Measurements from ENCODE around the gene TNFSF8. TPM values are rescaled to one million over a fixed set of nuclear protein-coding genes. Genes with fewer than 3 reads are reported as not detected.

The TNFSF8 gene
- total RNA-seq, 1 experiment from 2014 or later, result not detected

- H3K9me3 Mint-ChIP-seq (ENCODE audit: low read depth, unreplicated experiment), result peaks cover 6% of the 10 kb centered on the region
- H3K4me3 Mint-ChIP-seq (ENCODE audit: low read depth, unreplicated experiment), result no peak overlapping the region
- no TSS peak for BruUV-seq (replicated peaks)
- intact Hi-C loops (cut with micrococcal nuclease; ENCODE audit: unreplicated experiment), result no loop called here
- H3K36me3 Mint-ChIP-seq (ENCODE audit: insufficient read depth, unreplicated experiment), result peaks cover 13% of the 10 kb centered on the region
- CTCF ChIA-PET, result no interaction called here
- no peak for DNase-seq
- no peak overlapping the region for H3K27ac Mint-ChIP-seq (ENCODE audit: unreplicated experiment)
- H3K4me1 Mint-ChIP-seq (ENCODE audit: low read depth, unreplicated experiment), result peaks cover 37% of the 10 kb centered on the region
- TF ChIP-seq, protein P1, sequence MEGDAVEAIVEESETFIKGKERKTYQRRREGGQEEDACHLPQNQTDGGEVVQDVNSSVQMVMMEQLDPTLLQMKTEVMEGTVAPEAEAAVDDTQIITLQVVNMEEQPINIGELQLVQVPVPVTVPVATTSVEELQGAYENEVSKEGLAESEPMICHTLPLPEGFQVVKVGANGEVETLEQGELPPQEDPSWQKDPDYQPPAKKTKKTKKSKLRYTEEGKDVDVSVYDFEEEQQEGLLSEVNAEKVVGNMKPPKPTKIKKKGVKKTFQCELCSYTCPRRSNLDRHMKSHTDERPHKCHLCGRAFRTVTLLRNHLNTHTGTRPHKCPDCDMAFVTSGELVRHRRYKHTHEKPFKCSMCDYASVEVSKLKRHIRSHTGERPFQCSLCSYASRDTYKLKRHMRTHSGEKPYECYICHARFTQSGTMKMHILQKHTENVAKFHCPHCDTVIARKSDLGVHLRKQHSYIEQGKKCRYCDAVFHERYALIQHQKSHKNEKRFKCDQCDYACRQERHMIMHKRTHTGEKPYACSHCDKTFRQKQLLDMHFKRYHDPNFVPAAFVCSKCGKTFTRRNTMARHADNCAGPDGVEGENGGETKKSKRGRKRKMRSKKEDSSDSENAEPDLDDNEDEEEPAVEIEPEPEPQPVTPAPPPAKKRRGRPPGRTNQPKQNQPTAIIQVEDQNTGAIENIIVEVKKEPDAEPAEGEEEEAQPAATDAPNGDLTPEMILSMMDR (IDR thresholded peaks at IDR 0.05; ENCODE audit: unreplicated experiment), result no peak
- no peaks in the 10 kb centered on the region for H3K27me3 Mint-ChIP-seq (ENCODE audit: unreplicated experiment)
Observed at GRCh38 chr9:114888607-114889006, 41.8 kb downstream of the TNFSF8 start.

GRCh38 chr9:114887963-114888362, 42.4 kb downstream of the TNFSF8 start:
- Mint-ChIP-seq H3K4me1 (ENCODE audit: low read depth, unreplicated experiment) (peaks cover 31% of the 10 kb centered on the region), H3K36me3 (ENCODE audit: insufficient read depth, unreplicated experiment) (peaks cover 13% of the 10 kb centered on the region), H3K27me3 (ENCODE audit: unreplicated experiment) (no peaks in the 10 kb centered on the region), H3K9me3 (ENCODE audit: low read depth, unreplicated experiment) (peaks cover 6% of the 10 kb centered on the region), H3K4me3 (ENCODE audit: low read depth, unreplicated experiment) (no peak overlapping the region), H3K27ac (ENCODE audit: unreplicated experiment) (no peak overlapping the region)
- CTCF ChIA-PET, result no interaction called here
- TF ChIP-seq, protein P1 (IDR thresholded peaks at IDR 0.05; ENCODE audit: unreplicated experiment), result no peak
- intact Hi-C loops (cut with micrococcal nuclease; ENCODE audit: unreplicated experiment), result no loop called here
- BruUV-seq (replicated peaks), result no TSS peak
- no peak for DNase-seq

DNA sequence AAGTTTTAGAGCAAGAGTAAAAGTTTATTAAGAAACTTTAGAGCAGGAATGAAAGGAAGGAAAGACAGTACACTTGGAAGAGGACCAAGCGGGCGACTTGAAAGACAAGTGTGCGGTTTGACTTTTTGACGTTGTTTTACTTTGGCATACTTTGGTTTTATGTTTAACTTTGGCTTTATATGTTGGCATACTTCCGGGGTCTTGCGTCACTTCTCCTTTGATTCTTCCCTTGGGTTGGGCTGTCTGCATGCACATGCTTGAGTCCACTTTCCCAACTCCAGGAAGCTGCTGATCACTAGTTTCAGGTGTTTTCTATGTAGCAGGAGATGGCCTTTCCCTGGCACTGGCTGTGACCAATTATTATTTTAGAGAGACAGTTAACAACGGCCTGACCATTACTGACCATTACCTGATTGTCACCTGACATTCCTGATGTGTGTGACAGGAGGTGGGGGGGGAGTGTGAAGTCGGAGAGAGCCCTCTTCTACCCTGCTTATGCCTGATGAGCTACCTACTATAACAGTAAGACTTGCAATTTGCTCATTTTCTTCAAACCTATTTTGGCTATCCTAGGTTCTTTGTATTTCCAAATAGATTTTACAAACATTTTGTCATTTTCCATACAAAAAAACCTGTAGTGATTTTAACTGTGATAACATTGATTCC, 45.5 kb downstream of the TNFSF8 start:
- BruUV-seq (replicated peaks), result no TSS peak
- intact Hi-C loops (cut with micrococcal nuclease; ENCODE audit: unreplicated experiment), result loop anchor here (5.0 kb wide), 1 partner anchor 78 kb away; the partner anchor contains the start of gene TNFSF15
- no peak overlapping the region for H3K4me3 Mint-ChIP-seq (ENCODE audit: low read depth, unreplicated experiment)
- H3K4me1 Mint-ChIP-seq (ENCODE audit: low read depth, unreplicated experiment), result peaks cover 22% of the 10 kb centered on the region
- DNase-seq, result peak; percentile 78
- CTCF ChIA-PET, result no interaction called here
- TF ChIP-seq, protein P1 (IDR thresholded peaks at IDR 0.05; ENCODE audit: unreplicated experiment), result no peak
- peaks cover 3% of the 10 kb centered on the region for H3K9me3 Mint-ChIP-seq (ENCODE audit: low read depth, unreplicated experiment)
- no peaks in the 10 kb centered on the region for H3K27me3 Mint-ChIP-seq (ENCODE audit: unreplicated experiment)
- H3K27ac Mint-ChIP-seq (ENCODE audit: unreplicated experiment), result peak overlapping the region; percentile 81
- peaks cover 9% of the 10 kb centered on the region for H3K36me3 Mint-ChIP-seq (ENCODE audit: insufficient read depth, unreplicated experiment)

- Mint-ChIP-seq H3K9me3 (ENCODE audit: low read depth, unreplicated experiment) (peaks cover 3% of the 10 kb centered on the region), H3K27me3 (ENCODE audit: unreplicated experiment) (no peaks in the 10 kb centered on the region), H3K27ac (ENCODE audit: unreplicated experiment) (no peak overlapping the region), H3K4me3 (ENCODE audit: low read depth, unreplicated experiment) (no peak overlapping the region), H3K36me3 (ENCODE audit: insufficient read depth, unreplicated experiment) (peaks cover 8% of the 10 kb centered on the region), H3K4me1 (ENCODE audit: low read depth, unreplicated experiment) (peaks cover 18% of the 10 kb centered on the region)
- intact Hi-C loops (cut with micrococcal nuclease; ENCODE audit: unreplicated experiment), result loop anchor here (5.0 kb wide), 1 partner anchor 76 kb away; the partner anchor contains the start of gene TNFSF15
- no TSS peak for BruUV-seq (replicated peaks)
- no peak for DNase-seq
- TF ChIP-seq, protein P1 (IDR thresholded peaks at IDR 0.05; ENCODE audit: unreplicated experiment), result no peak
- CTCF ChIA-PET, result no interaction called here
Observed at GRCh38 chr9:114883709-114884108, 46.7 kb downstream of the TNFSF8 start.
